ENCODE data around the gene MFAP4.

The MFAP4 gene

GRCh38 chr17:19410091-19410490, 23.1 kb upstream of the MFAP4 start:
- DNase-seq (ENCODE audit: low read depth): no peak

GRCh38 chr17:19409509-19409908, 22.5 kb upstream of the MFAP4 start:
- DNase-seq (ENCODE audit: low read depth): no peak

- DNase-seq (ENCODE audit: low read depth): no peak
Observed at GRCh38 chr17:19409066-19409465, 22.1 kb upstream of the MFAP4 start.

- no peak for DNase-seq (ENCODE audit: low read depth)
Observed at GRCh38 chr17:19408346-19408710, 21.3 kb upstream of the MFAP4 start.

GRCh38 chr17:19407601-19408345, 20.8 kb upstream of the MFAP4 start:
- no peak for DNase-seq (ENCODE audit: low read depth)

GRCh38 chr17:19405114-19405513, 18.1 kb upstream of the MFAP4 start:
- DNase-seq (ENCODE audit: low read depth): no peak

- DNase-seq (ENCODE audit: low read depth): no peak
Observed at GRCh38 chr17:19404264-19404663, 17.3 kb upstream of the MFAP4 start.

GRCh38 chr17:19403021-19403420, 16.0 kb upstream of the MFAP4 start:
- no peak for DNase-seq (ENCODE audit: low read depth)

GRCh38 chr17:19402171-19402570, 15.2 kb upstream of the MFAP4 start:
- no peak for DNase-seq (ENCODE audit: low read depth)

GRCh38 chr17:19401321-19402010, 14.5 kb upstream of the MFAP4 start:
- DNase-seq (ENCODE audit: low read depth): no peak

GRCh38 chr17:19399750-19400450, 12.9 kb upstream of the MFAP4 start:
- DNase-seq (ENCODE audit: low read depth): no peak

GRCh38 chr17:19398301-19399181, 11.6 kb upstream of the MFAP4 start:
- no peak for DNase-seq (ENCODE audit: low read depth)

- DNase-seq (ENCODE audit: low read depth): no peak
Observed at GRCh38 chr17:19397556-19398041, 10.6 kb upstream of the MFAP4 start.

GRCh38 chr17:19392303-19392702, 5.3 kb upstream of the MFAP4 start:
- DNase-seq (ENCODE audit: low read depth): no peak

- DNase-seq (ENCODE audit: low read depth): no peak
Observed at GRCh38 chr17:19391432-19391831, 4.4 kb upstream of the MFAP4 start.

- no peak for DNase-seq (ENCODE audit: low read depth)
Observed at GRCh38 chr17:19390951-19391350, 4.0 kb upstream of the MFAP4 start.

GRCh38 chr17:19388791-19389785, 2.1 kb upstream of the MFAP4 start:
- DNase-seq (ENCODE audit: low read depth): no peak

GRCh38 chr17:19387921-19388521, 1.0 kb upstream of the MFAP4 start:
- no peak for DNase-seq (ENCODE audit: low read depth)

- no peak for DNase-seq (ENCODE audit: low read depth)
Observed at GRCh38 chr17:19386051-19386929, 700 bp downstream of the MFAP4 start.
